HG02973 (cell line): ENCODE results near the gene FOXL2.

Experiments
- ATAC-seq: cut with Tn5 transposase; IDR thresholded peaks from one replicate; pipeline ENCODE4 v1.9.1; 2021; ENCODE audit warnings: moderate library complexity; ENCODE audit not compliant: unreplicated experiment

FOXL2 gene

GRCh38 chr3:138945709-138946662 lies 951 bp downstream of the FOXL2 start:
- ATAC-seq = no peak

GRCh38 chr3:138944929-138945708 lies 1.8 kb downstream of the FOXL2 start:
- no peak for ATAC-seq

DNA sequence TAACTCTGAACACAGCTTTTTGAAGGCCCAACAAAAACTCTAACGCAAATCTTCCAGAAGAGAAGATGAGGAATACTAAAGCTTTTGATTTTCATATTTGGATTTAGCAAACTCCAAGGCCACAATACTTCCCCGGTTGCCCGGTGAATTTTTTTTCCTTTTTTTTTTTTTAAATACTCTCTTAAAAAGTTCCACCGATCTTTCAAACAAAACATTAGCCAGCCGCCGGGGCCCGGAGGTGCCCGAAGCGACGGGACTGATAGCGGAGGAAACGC lies 2.3 kb downstream of the FOXL2 start:
- no peak for ATAC-seq

DNA sequence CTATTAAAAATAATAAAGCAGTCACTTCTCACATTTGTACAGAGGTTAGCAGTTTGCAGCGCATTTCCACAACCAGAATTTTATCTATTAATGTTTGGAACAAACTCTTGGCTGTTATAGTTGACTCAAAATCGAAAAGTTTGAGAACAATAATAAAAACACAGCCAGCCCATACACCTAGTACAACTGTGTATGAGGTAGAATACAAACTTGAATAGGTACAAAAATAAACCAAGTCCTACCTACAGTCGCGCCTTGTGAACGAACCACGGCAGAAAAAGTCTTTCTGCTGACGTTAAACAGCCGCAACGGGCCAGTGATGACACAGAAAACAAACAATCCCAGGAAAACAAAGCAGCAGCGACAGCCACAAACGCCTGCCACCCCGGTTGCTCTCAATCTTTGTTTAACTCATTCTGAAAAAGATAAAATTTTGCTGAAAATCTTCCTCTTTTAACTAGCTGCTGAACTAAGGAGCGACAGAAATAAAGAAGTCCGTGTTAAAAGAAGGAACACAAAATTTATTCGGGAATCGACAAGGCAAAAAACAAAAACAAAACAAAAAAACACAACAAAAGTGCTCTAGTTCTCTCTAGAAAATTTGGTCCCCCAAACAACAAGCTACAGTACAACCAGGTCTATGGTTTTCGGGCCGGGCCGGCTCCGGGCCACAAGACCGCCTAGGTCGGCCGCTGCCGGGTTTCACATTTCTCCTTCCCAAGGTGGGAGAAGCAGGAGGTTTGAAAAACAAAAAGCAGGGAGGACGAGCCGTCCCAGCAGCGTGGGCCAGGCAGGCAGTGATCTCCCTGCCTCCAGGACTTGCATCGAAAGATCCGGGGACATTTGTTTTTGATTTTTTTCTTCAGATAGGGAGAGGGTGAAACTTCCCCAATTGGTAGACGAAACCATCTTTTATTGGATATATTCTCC lies 2.9 kb downstream of the FOXL2 start:
- ATAC-seq = no peak

DNA sequence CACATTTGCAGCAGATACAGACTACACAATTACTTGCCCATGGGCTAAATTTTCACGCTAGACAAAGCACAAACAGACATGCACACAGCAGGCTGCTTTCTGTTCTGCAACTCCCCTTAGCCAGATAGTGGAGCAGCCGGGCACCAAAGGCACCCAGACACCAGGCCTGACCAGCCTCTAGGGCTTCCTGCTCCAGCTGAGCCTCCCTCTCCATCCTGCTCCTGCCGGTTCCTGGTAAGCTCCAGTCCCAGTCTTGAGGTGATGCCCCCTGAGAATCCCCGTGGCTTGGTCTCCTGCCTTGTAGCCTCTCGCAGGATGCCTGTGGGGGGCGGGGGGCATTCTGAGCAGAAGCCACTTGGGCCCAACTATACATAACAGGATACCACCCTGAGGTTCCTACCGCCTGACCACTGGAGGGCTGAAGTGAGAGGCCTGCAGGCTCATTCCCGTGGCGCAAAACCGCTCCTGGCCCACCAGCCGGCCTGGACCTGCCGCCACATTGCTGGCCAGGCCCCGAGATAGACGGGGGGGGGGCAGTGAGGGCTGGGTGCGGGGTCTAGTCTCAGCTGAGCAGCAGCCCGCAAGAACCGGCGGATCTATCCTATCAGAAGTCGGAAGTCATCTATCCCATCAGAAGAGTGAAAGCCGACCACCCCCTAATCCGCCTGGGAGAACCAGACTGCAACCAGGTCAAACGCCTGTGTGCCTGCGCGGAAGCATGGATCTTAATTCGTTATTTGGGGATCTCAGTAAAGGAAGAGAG lies 3.9 kb downstream of the FOXL2 start:
- no peak for ATAC-seq

DNA sequence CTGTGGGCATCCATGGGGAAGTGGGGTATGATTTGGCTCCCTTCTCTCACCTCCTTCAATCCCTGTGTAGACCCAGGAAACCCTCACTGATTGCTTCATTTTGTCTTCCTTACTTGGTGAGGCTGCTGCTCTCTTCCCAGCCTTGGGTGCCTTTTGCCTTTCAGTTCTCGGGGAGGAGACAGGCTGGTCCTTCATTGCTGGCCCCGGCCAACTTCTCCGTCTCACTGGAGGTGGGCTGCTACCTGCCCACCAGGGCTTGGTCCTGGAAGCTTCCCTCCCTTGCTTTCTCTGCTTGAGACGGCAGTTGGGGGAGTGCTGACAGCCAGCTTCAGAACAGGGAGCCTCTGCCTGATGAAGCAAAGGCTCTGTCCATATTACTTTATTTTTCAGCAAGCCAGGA lies 4.7 kb downstream of the FOXL2 start:
- no peak for ATAC-seq

DNA sequence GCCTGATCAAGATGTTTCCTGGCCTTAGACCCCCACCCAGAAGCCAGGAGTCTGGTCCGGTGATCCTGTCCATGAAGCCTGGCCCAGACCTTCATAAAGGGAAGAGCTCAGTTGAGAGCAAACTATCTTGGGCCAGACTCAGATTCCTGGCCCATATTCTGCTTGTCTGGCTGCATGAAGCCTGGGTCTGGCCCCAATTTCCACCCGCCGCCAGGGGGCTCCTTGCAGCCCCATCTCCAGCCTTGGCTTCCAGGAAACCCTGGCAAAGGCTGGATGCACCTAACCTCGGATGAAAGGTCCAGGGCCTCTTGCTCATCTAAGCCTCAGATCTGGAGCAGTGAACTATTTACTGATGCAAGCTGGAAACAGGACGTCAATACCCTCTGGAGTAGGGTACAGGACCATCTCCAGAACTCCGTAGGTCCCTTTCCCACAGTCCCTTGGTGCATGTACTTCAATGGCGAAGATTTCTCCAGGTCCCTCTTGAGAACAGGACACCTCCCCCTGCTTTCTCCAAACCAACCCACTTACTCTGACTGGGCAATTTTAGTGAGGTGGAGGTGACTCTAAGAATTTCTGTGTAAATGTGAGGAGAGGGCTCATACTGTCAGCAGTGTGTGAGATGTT lies 5.6 kb downstream of the FOXL2 start:
- no peak for ATAC-seq

DNA sequence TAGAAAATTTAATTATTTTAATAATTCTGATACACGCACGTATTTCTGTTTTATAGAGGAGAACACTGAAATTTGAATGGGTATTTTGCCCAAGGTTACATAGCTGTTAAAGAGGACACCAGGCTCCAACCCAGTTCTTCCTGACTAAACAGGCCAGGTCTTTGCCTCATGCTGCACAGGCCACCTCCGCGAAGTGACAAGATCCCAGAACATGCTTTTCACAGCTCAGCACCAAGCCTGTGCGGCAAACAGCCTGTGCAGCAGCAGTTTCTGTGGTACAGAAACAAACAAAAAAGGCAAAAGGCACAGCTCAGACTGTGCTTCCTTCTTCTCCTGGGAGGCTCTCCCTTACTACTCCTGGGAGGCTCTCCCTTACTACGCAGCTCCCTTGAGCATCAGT lies 6.5 kb downstream of the FOXL2 start:
- no peak for ATAC-seq

GRCh38 chr3:138939561-138940241 lies 7.2 kb downstream of the FOXL2 start:
- ATAC-seq = no peak

DNA sequence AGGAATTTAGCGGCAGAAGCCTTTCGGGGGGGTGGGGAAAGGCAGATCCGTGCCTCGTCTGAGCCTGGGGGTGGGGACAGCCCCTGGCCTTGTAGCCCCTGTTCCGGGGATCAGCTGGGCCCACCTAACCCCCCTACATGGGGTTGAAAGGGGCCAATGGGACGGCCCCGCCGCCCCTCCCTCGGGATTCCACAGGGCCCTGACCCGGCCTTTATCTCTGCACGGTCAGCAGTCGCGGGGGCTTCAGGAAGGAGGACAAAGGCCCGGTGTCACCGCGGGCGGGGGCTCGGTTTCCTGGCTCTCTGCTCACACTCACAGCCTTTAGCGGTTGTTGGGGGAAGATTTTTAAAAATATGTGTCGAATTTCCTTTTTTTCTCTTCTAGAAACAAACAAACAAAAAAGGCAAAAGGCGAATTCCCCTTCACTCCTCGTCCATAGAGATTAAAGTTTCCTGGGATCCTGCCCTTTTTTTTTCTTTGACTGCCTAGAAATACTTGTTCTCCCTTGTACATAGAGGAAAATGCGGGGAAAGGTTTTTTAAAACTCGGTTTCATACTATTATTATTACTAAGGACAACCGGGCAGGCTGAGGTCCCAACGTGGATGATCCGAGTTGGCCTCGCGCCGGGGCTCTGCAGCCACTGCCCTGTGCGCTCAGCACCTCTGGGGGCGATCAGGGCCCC lies 7.9 kb downstream of the FOXL2 start:
- ATAC-seq = no peak

DNA sequence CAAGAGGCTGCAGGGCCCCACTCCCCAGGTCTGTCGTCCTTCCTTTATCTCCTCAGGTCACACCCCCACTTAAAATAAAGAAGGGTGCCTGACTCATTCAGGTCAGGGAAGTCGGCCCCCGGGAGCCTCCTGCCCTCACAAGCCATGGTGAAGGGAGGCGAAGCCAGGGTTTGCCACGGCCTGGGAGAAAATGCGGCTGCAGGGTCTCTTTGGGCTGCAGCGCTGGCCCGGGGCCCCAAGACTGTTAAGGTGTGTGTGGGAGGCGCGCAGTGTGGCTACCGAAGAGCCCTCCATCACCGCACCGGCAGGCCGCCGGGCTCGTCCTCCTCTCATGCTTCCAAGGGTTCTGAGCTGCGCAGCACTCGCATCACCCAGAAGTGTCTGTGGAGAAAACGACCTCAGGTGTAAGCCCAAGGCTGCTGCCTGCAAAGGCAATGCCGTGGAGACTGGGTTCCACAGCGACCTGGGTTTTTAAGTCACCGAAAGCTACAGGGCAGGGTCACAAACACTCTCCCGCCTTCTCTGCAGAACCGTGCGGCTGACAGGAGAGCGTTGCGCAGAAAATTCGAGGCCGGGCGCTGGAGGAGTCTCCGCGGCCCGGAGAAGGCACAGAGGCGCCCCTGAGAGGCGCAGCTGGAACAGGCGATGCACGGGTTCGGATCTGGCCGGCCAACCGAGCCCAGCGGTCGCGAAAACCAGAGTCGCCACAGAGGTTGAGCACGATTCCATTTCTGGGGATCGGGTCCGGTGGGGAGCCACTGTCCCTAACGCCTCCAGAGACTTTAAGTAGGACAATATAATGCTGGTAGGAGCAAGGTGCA lies 8.7 kb downstream of the FOXL2 start:
- ATAC-seq = no peak

- ATAC-seq = no peak
These were observed 9.3 kb downstream of the FOXL2 start for GRCh38 chr3:138937690-138938055.

- no peak for ATAC-seq
These were observed 9.9 kb downstream of the FOXL2 start for GRCh38 chr3:138936741-138937689.

- ATAC-seq = peak; percentile 68
These were observed 10.8 kb downstream of the FOXL2 start for GRCh38 chr3:138935863-138936740.

DNA sequence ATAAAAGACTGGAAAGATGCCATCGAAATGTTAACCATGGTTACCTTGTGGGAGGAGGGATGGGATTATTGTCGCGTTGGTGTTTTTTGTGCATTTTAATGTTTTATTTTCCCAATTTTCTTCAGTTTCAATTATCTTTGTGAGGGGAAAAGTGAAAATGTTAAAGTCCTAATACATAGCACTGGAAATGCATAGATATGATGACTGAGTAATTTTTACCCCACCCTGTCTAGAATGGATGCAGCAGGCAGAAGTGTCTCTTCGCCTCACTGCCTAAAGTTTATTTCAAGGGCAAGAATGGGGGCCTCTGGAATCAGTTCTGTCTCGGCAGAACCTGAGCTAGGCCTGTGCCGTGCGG lies 11.5 kb downstream of the FOXL2 start:
- ATAC-seq = no peak
